ENCODE measurements around the gene ZNF516. TPM values are rescaled to one million over a fixed set of nuclear protein-coding genes. Genes with fewer than 3 reads are reported as not detected.
"Not testable (repeated sequence)": the region's sequence is repeated elsewhere in the genome, so short reads cannot be mapped to it uniquely, and the experiment has no call there.

ZNF516 gene
- polyA plus RNA-seq, 3 donors, result 5.0 to 41.9 (median 8.6) TPM

DNA sequence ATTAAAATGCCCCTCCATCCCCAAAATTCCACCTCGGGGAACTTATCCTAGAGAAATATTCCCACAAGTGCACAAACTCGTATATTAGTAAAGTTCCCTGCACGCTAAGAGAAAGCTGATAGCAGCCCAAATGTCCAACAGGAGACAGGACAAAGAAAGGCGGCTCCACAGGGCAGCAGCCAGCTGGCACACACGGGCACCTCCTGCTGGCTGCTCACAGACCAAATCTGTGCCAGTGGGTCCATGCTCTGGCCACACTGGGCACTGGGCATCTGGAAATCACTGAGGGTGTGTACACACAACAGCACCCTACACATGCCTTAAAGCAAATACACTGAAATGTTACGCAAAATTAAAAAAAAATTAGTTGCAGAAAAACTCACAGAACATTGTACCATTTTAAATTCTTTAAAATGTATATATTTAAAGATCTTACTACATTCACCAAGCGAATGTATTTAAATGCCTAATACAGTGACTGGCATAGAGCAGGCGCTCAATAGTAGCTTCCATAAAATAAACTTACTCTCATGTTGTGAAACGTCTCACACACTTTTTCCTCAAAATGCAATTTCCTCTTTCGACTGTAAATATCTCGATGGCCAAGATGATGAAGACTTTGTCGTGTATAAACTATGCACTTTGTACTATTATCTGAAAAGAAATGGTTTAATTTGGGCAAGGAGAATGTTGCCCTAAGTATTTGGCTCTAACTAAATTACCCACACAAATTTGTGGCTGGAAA, 19.4 kb downstream of the ZNF516 start:
- peak overlapping the region; percentile 10 for H3K9ac ChIP-seq (ENCODE audit: insufficient read depth, low read length, poor library complexity, severe bottlenecking)
- WGBS (ENCODE audit: insufficient coverage), result 53% methylated on average over 7 of the region's 12 CpGs
- peaks cover 92% of the 10 kb centered on the region for H3K4me1 Mint-ChIP-seq

DNA sequence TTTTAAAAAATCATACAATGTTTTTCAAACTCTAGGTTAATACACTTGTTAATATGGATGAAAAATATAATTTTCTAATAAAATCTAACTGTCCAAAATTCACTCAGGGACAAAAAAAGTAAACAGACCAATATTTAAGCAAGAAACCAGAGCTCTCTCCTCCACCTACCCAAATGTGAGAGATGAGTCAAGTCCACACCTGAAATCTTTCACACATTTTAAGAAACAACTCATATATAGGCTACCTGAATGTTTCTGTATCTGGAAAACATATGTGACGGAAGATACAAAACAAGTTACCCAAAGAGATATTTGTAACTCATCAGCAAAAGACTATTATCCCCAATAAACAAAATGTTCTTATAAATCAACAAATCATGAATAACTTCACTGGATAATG, 20.2 kb downstream of the ZNF516 start:
- DNase-seq, result no peak
- Histone ChIP-seq H3K9ac (ENCODE audit: insufficient read depth, low read length, poor library complexity, severe bottlenecking) (no peak overlapping the region), H4K20me1 (ENCODE audit: insufficient read depth, low read length) (peaks cover 99% of the 10 kb centered on the region), H3K27me3 (ENCODE audit: control insufficient read depth in 2 of 2, insufficient read depth in 2 of 2, low read length in 2 of 2) (no peaks in the 10 kb centered on the region), H3K4me2 (replicated peaks; ENCODE audit: extremely low read depth, low read length, poor library complexity, severe bottlenecking) (peak overlapping the region; percentile 64), H3K36me3 (replicated peaks in 1 of 2; ENCODE audit: control insufficient read depth in 1 of 2, insufficient read depth in 2 of 2, low read length in 2 of 2) (no peaks in the 10 kb centered on the region), H3K4me3 (replicated peaks in 1 of 3; ENCODE audit: low read depth in 2 of 3, low read length in 3 of 3) (peak overlapping the region in 1 of 3 experiments; percentile 57), H3K9me3 (replicated peaks in 1 of 2; ENCODE audit: control insufficient read depth in 1 of 2, insufficient read depth in 1 of 2, low read length in 2 of 2) (no peaks in the 10 kb centered on the region), H2AFZ (ENCODE audit: insufficient read depth, low read depth, low read length, poor library complexity, severe bottlenecking) (no peak overlapping the region), H3K27ac (ENCODE audit: low read depth in 1 of 2, low read length in 2 of 2) (peak overlapping the region in 1 of 2 donors; percentile 74), H3K4me1 (ENCODE audit: control insufficient read depth in 1 of 2, insufficient read depth in 2 of 2, low read length in 2 of 2) (peaks cover 88 to 99% of the 10 kb centered on the region in 2 donors), H3K79me2 (ENCODE audit: insufficient read depth, low read length) (peaks cover 100% of the 10 kb centered on the region)
- H3K36me3 Mint-ChIP-seq, result peaks cover 11 to 14% of the 10 kb centered on the region in 2 donors
- H3K27me3 Mint-ChIP-seq (ENCODE audit: low read depth in 3 of 3), result no peaks in the 10 kb centered on the region
- TF ChIP-seq, protein P1, sequence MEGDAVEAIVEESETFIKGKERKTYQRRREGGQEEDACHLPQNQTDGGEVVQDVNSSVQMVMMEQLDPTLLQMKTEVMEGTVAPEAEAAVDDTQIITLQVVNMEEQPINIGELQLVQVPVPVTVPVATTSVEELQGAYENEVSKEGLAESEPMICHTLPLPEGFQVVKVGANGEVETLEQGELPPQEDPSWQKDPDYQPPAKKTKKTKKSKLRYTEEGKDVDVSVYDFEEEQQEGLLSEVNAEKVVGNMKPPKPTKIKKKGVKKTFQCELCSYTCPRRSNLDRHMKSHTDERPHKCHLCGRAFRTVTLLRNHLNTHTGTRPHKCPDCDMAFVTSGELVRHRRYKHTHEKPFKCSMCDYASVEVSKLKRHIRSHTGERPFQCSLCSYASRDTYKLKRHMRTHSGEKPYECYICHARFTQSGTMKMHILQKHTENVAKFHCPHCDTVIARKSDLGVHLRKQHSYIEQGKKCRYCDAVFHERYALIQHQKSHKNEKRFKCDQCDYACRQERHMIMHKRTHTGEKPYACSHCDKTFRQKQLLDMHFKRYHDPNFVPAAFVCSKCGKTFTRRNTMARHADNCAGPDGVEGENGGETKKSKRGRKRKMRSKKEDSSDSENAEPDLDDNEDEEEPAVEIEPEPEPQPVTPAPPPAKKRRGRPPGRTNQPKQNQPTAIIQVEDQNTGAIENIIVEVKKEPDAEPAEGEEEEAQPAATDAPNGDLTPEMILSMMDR (IDR thresholded peaks at IDR 0.05), result no peak
- intact Hi-C loops (cut with micrococcal nuclease), result loop anchor here (2.0 to 5.0 kb wide), 2 partner anchors 20 to 73 kb away; partner anchors contain the start of gene ZNF516 (in 1 of the 2)
- no peaks in the 10 kb centered on the region for H3K9me3 Mint-ChIP-seq
- peak overlapping the region in 6 of 7 donors; percentile 66 to 90 (median 80) for H3K27ac Mint-ChIP-seq
- WGBS (ENCODE audit: insufficient coverage), result no CpG with 5 or more reads among the region's 1 CpG
- no peak overlapping the region for H3K4me3 Mint-ChIP-seq
- peaks cover 93% of the 10 kb centered on the region for H3K4me1 Mint-ChIP-seq

More for the DNA sequence above, 19.4 kb downstream of the ZNF516 start:
- Histone ChIP-seq H2AFZ (ENCODE audit: insufficient read depth, low read depth, low read length, poor library complexity, severe bottlenecking) (no peak overlapping the region), H3K27me3 (ENCODE audit: control insufficient read depth in 2 of 2, insufficient read depth in 2 of 2, low read length in 2 of 2) (no peaks in the 10 kb centered on the region), H3K27ac (ENCODE audit: low read depth in 1 of 2, low read length in 2 of 2) (peak overlapping the region; percentile 74 to 76), H4K20me1 (ENCODE audit: insufficient read depth, low read length) (peaks cover 99% of the 10 kb centered on the region), H3K79me2 (ENCODE audit: insufficient read depth, low read length) (peaks cover 100% of the 10 kb centered on the region), H3K4me2 (replicated peaks; ENCODE audit: extremely low read depth, low read length, poor library complexity, severe bottlenecking) (peak overlapping the region; percentile 64), H3K9me3 (replicated peaks in 1 of 2; ENCODE audit: control insufficient read depth in 1 of 2, insufficient read depth in 1 of 2, low read length in 2 of 2) (no peaks in the 10 kb centered on the region), H3K4me1 (ENCODE audit: control insufficient read depth in 1 of 2, insufficient read depth in 2 of 2, low read length in 2 of 2) (peaks cover 88 to 99% of the 10 kb centered on the region in 2 donors), H3K36me3 (replicated peaks in 1 of 2; ENCODE audit: control insufficient read depth in 1 of 2, insufficient read depth in 2 of 2, low read length in 2 of 2) (no peaks in the 10 kb centered on the region), H3K4me3 (replicated peaks in 1 of 3; ENCODE audit: low read depth in 2 of 3, low read length in 3 of 3) (peak overlapping the region in 1 of 3 experiments; percentile 57)
- intact Hi-C loops (cut with micrococcal nuclease), result loop anchor here in 1 of 2 donors (2.0 kb wide), 1 partner anchor 19 kb away; the partner anchor contains the start of gene ZNF516
- TF ChIP-seq, protein P1 (IDR thresholded peaks at IDR 0.05), result no peak
- H3K27ac Mint-ChIP-seq, result peak overlapping the region; percentile 63 to 93 (median 87)
- H3K9me3 Mint-ChIP-seq, result no peaks in the 10 kb centered on the region
- peak overlapping the region in 1 of 2 donors; percentile 72 for H3K4me3 Mint-ChIP-seq
- peak in 2 of 3 donors; percentile 57 to 77 for DNase-seq
- H3K27me3 Mint-ChIP-seq (ENCODE audit: low read depth in 3 of 3), result no peaks in the 10 kb centered on the region
- H3K36me3 Mint-ChIP-seq, result peaks cover 9 to 14% of the 10 kb centered on the region in 2 donors

GRCh38 chr18:76473521-76473920, 21.5 kb downstream of the ZNF516 start:
- WGBS (ENCODE audit: insufficient coverage), result 87% methylated on average over 5 of the region's 9 CpGs
- Mint-ChIP-seq H3K27ac (peak overlapping the region in 6 of 7 donors; percentile 35 to 82 (median 68)), H3K36me3 (peaks cover 8 to 11% of the 10 kb centered on the region in 2 donors), H3K4me1 (peaks cover 90% of the 10 kb centered on the region)
- not testable (repeated sequence) for H3K36me3 ChIP-seq (replicated peaks in 1 of 2; ENCODE audit: control insufficient read depth in 1 of 2, insufficient read depth in 2 of 2, low read length in 2 of 2); H2AFZ ChIP-seq (ENCODE audit: insufficient read depth, low read depth, low read length, poor library complexity, severe bottlenecking); H3K9me3 ChIP-seq (replicated peaks in 1 of 2; ENCODE audit: control insufficient read depth in 1 of 2, insufficient read depth in 1 of 2, low read length in 2 of 2); H3K27me3 ChIP-seq (ENCODE audit: control insufficient read depth in 2 of 2, insufficient read depth in 2 of 2, low read length in 2 of 2); H3K4me3 Mint-ChIP-seq; H3K9me3 Mint-ChIP-seq; H3K9ac ChIP-seq (ENCODE audit: insufficient read depth, low read length, poor library complexity, severe bottlenecking); H3K27me3 Mint-ChIP-seq (ENCODE audit: low read depth in 3 of 3)
- Histone ChIP-seq H3K4me2 (replicated peaks; ENCODE audit: extremely low read depth, low read length, poor library complexity, severe bottlenecking) (peak overlapping the region; percentile 26), H3K79me2 (ENCODE audit: insufficient read depth, low read length) (peaks cover 100% of the 10 kb centered on the region), H3K4me3 (replicated peaks in 1 of 3; ENCODE audit: low read depth in 2 of 3, low read length in 3 of 3) (peak overlapping the region in 1 of 3 experiments; percentile 39), H3K4me1 (ENCODE audit: control insufficient read depth in 1 of 2, insufficient read depth in 2 of 2, low read length in 2 of 2) (peaks cover 85 to 99% of the 10 kb centered on the region in 2 donors), H3K27ac (ENCODE audit: low read depth in 1 of 2, low read length in 2 of 2) (peak overlapping the region in 1 of 2 donors; percentile 74), H4K20me1 (ENCODE audit: insufficient read depth, low read length) (peaks cover 95% of the 10 kb centered on the region)
- peak in 1 of 3 donors; percentile 33 for DNase-seq
- intact Hi-C loops (cut with micrococcal nuclease), result loop anchor here in 1 of 2 donors (5.0 kb wide), 1 partner anchor 71 kb away; no protein-coding TSS in a partner anchor
